ES-I3 (cell line): ENCODE results near the gene LCN12.

Experiments used
- H3K36me3 ChIP-seq: 2 replicates; pipeline ENCODE4 v1.6.1; 2013; ENCODE audit warnings: mild to moderate bottlenecking, low read length, control low read depth, moderate library complexity; ENCODE audit not compliant: insufficient read depth
- H3K4me1 ChIP-seq: 2 replicates; pipeline ENCODE4 v1.6.1; 2013; ENCODE audit warnings: mild to moderate bottlenecking, control low read depth, low read length; ENCODE audit not compliant: insufficient read depth
- H3K9ac ChIP-seq: 2 replicates; pipeline ENCODE4 v1.6.1; 2013; ENCODE audit warnings: low read depth, mild to moderate bottlenecking, low read length, moderate library complexity
- H3K9me3 ChIP-seq: 2 replicates; pipeline ENCODE4 v1.6.1; 2013; ENCODE audit warnings: mild to moderate bottlenecking, low read length, moderate library complexity; ENCODE audit not compliant: control insufficient read depth, insufficient read depth

LCN12 gene

GRCh38 chr9:136955943-136956335 lies 3.9 kb downstream of the LCN12 start:
- no peaks in the 10 kb centered on the region for H3K9me3 ChIP-seq
- H3K4me1 ChIP-seq = no peaks in the 10 kb centered on the region
- H3K36me3 ChIP-seq = no peaks in the 10 kb centered on the region
- no peak overlapping the region for H3K9ac ChIP-seq

DNA sequence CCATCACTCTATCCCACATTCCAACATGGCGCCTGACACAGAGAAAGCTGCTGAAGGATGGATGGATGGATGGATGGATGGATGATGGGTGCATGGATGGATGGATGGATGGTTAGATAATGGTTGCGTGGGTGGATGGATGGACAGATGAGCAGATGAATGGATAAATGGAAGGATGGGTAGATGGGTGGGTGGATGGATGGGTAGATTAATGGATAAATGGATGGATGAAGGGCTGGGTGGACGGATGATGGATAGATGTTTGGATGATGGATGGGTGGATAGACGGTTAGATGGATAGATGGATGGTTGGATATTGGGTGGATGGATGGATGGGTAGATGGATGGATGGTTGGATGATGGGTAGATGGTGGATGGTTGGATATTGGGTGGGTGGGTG lies 4.5 kb downstream of the LCN12 start:
- Histone ChIP-seq H3K36me3 (no peaks in the 10 kb centered on the region), H3K4me1 (no peaks in the 10 kb centered on the region), H3K9me3 (no peaks in the 10 kb centered on the region), H3K9ac (no peak overlapping the region)

GRCh38 chr9:136957461-136957860 lies 5.4 kb downstream of the LCN12 start:
- Histone ChIP-seq H3K4me1 (no peaks in the 10 kb centered on the region), H3K9me3 (no peaks in the 10 kb centered on the region), H3K36me3 (no peaks in the 10 kb centered on the region), H3K9ac (no peak overlapping the region)

GRCh38 chr9:136957901-136958300 lies 5.8 kb downstream of the LCN12 start:
- Histone ChIP-seq H3K9ac (no peak overlapping the region), H3K36me3 (no peaks in the 10 kb centered on the region), H3K4me1 (no peaks in the 10 kb centered on the region), H3K9me3 (no peaks in the 10 kb centered on the region)

DNA sequence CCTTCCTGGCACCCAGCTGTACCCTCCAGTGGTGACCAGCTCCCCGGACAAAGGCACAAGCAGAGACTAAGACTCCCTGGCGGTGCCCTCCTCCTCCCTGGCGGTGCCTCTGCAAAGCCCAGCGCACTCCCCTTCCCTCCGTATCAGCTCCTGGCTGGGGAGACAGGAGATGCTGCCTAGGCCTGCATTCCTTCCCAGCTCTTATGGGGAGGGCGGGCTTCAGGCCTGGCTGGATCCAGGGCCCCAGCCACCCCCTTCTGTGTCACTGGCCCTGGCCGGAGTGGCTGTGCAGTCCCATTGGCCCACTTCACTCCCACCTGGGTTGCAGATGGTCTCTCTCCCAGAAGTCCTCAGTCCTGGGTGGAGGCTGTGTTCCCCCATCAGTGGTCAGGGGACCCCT lies 6.4 kb downstream of the LCN12 start:
- Histone ChIP-seq H3K9me3 (no peaks in the 10 kb centered on the region), H3K36me3 (no peaks in the 10 kb centered on the region), H3K9ac (no peak overlapping the region), H3K4me1 (no peaks in the 10 kb centered on the region)

DNA sequence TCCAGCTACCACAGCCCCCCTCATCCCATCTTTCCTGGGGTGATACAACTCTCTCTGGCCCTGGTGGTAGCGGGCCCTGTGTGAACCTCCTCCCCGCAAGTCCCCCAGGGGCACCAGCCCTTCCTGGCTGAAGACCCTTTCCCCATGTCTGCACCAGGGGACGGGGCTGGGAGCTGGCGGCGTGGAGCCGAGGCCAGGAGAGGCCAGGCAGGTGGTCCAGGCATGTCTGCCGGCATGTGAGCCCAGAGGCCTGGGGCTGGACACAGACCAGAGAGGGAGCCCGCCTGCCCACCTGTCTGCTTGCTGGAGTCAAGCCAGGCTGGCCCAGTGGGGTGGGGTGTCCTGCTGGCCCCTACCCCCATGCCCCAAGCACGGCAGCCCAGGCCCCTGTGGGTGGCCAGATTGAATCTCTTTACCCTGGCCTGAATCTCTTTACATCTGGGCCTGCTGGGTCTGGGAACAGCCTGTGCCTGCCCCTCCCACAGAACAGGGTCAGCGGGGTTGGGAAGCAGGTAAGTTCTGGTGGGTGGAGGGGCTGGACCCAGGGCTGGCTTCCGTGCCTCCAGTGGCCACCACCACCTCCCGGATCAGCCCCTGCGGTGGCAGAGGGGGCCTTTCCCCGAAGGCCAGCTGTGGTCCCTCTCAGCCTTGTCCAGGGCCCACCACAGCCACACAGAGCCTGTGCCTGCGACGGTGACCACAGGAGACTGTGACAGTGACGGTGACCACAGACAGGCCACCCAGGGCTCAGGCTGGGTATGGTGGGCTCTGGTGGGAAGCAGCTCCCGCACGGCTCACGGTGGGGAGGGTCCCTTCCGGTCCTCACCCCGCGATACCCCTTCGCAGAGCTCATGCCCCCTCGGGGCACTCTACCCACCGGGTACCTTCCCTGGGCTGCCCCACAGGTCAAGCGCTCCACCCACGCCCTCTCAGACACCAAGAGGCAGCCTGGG lies 7.1 kb downstream of the LCN12 start:
- Histone ChIP-seq H3K9ac (no peak overlapping the region), H3K36me3 (no peaks in the 10 kb centered on the region), H3K4me1 (no peaks in the 10 kb centered on the region), H3K9me3 (no peaks in the 10 kb centered on the region)

DNA sequence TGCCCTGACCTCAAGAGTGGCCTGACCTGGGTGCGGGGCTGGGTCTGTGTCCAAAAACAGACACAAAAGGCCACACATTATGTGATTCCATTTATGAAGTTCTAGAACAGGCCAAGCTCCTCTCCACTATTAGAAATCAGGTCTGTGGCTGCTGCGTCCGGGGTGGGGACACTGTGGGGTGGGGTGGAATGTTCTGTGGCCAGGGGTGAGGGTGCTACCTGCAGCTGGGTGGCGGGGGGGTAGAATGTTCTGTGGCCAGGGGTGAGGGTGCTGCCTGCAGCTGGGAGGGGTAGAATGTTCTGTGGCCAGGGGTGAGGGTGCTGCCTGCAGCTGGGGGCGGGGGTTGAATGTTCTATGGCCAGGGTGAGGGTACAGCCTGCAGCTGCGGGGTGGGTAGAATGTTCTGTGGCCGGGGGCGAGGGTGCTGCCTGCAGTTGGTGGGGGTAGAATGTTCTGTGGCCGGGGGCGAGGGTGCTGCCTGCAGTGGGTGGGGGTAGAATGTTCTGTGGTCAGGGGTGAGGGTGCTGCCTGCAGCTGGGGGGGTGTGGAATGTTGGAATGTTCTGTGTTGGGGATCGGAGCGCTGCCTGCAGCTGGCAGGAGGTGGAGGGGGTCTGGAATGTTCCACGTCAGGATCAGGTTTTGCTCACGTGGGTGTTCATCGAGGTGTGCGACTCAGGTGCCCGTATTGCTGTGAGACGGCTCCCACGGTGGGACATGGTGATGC lies 8.3 kb downstream of the LCN12 start:
- Histone ChIP-seq H3K9ac (no peak overlapping the region), H3K9me3 (no peaks in the 10 kb centered on the region), H3K36me3 (no peaks in the 10 kb centered on the region), H3K4me1 (peaks cover 3% of the 10 kb centered on the region; the same call in 1 of the 2 replicates)

DNA sequence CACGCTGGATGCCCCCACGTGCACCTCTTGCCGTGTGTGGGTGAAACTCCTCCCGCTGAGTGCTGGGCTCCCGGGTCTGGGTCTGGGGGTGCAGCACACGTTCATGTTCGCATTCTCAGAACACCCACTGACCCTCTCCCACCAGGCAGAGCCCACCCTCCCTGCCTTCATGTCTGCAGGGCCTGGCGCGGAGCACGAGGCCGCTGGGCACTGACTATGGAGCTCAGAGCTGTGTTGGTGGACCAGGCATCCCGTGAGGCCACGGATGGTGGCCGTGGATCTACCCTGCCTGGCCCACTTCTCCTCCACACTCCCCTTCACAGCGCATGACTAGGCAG lies 8.8 kb downstream of the LCN12 start:
- Histone ChIP-seq H3K9ac (no peak overlapping the region), H3K9me3 (no peaks in the 10 kb centered on the region), H3K4me1 (peaks cover 8% of the 10 kb centered on the region), H3K36me3 (no peaks in the 10 kb centered on the region)

DNA sequence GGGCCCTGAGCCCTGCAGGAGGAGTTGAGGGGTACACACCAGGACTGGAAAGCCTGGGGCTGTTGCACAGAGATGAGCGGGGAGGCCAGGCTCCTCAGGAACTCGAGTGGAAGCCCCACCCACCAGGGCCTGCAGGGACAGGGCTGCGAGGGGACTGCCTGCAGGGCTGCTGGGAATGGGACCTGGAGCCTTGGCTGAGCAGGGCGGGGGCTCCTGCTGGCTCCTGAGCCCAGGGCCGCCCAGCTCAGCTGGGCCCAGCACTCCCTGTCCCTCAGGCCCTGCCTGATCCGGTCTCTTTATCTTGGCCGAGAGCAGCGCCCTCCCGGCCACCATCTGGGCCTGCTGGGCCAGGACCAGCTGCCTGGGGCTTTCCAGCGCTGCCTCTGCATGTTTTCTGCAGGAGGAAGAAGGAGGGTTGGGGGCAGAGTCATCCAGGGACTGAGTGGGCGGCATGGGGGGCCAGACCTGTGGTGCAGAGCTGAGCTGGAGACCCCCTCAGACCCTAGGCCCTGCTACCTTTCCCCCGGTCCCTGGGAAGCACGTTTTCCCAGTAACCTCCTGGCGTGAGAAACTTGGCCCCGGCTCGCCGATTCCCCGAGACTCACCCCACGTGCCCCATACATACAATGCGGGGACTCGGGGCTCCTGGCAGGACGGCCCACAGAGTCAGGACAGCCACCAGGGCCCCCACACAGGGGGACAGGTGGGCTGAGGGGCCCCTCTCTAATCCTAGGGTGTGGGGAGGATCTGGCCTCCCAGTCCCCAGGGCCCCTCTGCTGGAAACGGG lies 9.4 kb downstream of the LCN12 start:
- H3K36me3 ChIP-seq = no peaks in the 10 kb centered on the region
- H3K9ac ChIP-seq = no peak overlapping the region
- no peaks in the 10 kb centered on the region for H3K9me3 ChIP-seq
- H3K4me1 ChIP-seq = peaks cover 11% of the 10 kb centered on the region

GRCh38 chr9:136962163-136962562 lies 10.1 kb downstream of the LCN12 start:
- Histone ChIP-seq H3K9ac (no peak overlapping the region), H3K9me3 (no peaks in the 10 kb centered on the region), H3K4me1 (peaks cover 11% of the 10 kb centered on the region)

GRCh38 chr9:136962701-136963248 lies 10.7 kb downstream of the LCN12 start:
- no peaks in the 10 kb centered on the region for H3K36me3 ChIP-seq
- peaks cover 11% of the 10 kb centered on the region for H3K4me1 ChIP-seq
- H3K9me3 ChIP-seq = no peaks in the 10 kb centered on the region
- no peak overlapping the region for H3K9ac ChIP-seq

More at GRCh38 chr9:136962163-136962562, 10.1 kb downstream of the LCN12 start:
- no peaks in the 10 kb centered on the region for H3K36me3 ChIP-seq

DNA sequence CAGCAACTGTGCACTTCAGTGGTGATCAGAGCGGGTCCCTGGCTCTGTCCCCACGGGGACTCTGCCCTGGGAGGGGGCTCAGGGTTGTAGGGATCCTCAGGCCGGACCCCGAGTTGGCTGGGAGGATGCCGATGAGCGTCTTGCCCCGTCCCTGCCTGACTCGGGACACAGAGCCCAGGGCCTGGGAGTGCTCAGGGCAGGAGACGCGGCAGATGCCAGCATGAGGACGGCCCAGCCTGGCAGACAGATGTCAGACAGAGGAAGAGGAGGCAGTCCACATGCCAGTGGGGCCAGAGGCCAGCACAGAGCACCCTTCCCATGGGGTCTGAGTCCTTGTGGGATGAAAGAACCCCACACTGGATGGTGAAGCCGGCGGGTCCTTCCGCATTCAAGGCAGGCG lies 11.3 kb downstream of the LCN12 start:
- no peaks in the 10 kb centered on the region for H3K9me3 ChIP-seq
- peaks cover 11% of the 10 kb centered on the region for H3K4me1 ChIP-seq
- no peak overlapping the region for H3K9ac ChIP-seq
- H3K36me3 ChIP-seq = no peaks in the 10 kb centered on the region

DNA sequence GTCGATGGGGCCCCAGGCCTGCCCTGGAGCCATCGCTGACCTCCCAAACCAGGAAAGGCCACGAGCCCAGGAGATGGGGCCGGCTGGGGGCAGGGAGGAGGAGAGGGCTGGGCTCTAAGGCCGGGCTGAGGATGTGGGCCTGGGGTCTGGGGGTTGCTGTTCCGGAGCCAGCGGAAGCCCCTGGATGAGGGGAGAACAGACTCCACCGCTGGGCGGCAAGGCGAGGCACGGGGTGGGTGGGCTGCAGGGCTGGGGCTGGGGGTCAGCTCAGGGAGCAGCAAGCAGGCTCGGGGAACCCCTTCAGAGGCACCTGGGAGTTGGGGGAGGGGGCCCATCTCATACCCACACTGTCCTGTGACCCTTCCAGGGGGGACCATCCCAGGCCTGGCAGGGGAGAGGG lies 11.7 kb downstream of the LCN12 start:
- Histone ChIP-seq H3K9ac (no peak overlapping the region), H3K4me1 (peaks cover 11% of the 10 kb centered on the region), H3K9me3 (no peaks in the 10 kb centered on the region), H3K36me3 (no peaks in the 10 kb centered on the region)

GRCh38 chr9:136964171-136964689 lies 12.2 kb downstream of the LCN12 start:
- H3K9me3 ChIP-seq = no peaks in the 10 kb centered on the region
- no peaks in the 10 kb centered on the region for H3K36me3 ChIP-seq
- H3K4me1 ChIP-seq = peaks cover 11% of the 10 kb centered on the region
- no peak overlapping the region for H3K9ac ChIP-seq
